Hepatic stellate cell (primary cell): ENCODE measurements around the gene OS9.
"Not testable (repeated sequence)": the region's sequence is repeated elsewhere in the genome, so short reads cannot be mapped to it uniquely, and the experiment has no call there.

ENCODE experiments used
- DNase-seq: peaks from one replicate; pipeline ENCODE4 v3.0.0; 2011; ENCODE audit warnings: low spot score

Gene OS9

DNA sequence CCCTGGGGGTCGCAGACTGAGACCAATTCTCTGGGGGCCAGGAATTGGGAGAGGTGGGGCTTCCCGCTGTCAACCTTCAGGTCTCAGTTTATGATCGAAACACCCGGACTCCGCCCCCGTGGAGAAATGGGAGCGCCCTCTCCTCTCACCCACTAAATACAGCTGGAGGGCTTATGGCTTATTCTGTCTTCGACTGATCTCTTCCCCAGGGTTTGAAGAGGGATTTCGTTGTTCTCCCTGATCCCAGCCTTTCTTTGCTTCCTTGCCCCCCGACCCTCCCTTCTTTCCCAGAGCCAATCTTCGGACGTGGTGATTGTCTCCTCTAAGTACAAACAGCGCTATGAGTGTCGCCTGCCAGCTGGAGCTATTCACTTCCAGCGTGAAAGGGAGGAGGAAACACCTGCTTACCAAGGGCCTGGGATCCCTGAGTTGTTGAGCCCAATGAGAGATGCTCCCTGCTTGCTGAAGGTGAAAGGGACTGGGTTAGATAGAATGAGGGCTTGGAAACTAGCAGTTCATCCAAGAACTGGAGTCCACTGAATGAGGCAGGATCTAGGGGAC is 607 bp downstream of the OS9 start:
- no peak for DNase-seq

GRCh38 chr12:57695770-57696432 is 2.0 kb downstream of the OS9 start:
- DNase-seq = no peak

DNA sequence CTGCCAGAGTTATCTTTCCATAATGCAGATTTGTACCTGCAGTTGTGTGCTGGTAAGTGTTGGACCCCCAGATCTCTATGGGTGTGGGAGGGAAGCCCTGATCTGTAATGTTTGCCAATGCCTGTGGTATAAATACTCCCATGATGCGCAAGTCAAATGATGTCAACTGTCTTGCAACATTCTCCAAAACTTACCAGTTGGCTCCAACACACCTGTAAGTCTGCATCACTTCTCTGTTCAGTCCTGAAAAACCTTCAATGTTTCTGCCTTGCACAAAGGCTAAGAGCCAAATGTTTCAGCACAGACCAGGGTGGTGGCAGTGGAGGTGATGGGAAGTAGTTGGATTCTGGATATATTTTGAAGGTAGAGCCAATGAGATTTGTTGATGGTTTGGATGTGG is 3.1 kb downstream of the OS9 start:
- DNase-seq = no peak

GRCh38 chr12:57698414-57698813 is 4.5 kb downstream of the OS9 start:
- no peak for DNase-seq

- DNase-seq = no peak
These were observed 6.4 kb downstream of the OS9 start for GRCh38 chr12:57700317-57700716.

DNA sequence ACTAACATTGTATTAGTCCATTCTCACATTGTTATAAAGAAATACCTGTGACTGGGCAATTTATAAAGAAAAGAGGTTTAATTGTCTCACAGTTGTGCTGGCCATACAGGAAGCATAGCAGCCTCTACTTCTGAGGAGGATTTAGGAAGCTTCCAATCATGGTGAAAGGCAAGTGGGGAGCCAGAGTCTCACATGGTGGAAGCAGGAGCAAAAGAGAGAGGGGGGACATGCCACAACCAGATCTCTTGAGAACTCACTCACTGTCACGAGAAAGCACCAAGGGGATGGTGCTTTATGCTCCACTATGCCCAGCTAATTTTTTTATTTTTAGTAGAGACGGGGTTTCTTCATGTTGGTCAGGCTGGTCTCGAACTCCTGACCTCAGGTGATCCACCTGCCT is 13.3 kb downstream of the OS9 start:
- no peak for DNase-seq

DNA sequence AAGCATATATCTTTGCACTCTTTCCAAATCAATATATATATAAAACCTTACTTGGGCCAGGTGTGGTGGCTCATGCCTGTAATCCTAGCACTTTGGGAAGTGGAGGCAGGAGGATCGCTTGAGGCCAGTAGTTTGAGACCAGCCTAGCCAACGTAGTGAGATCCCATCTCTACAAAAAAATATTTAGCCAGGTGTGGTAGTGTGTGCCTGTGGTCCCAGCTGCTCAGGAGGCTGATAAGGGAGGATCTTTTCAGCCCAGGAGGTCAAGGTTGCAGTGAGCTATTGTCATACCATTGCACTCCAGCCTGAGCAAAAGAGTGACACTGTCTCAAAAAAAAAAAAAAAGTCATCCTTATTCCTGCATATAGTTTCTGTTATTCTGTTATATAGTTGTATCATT is 14.4 kb downstream of the OS9 start:
- no peak for DNase-seq

DNA sequence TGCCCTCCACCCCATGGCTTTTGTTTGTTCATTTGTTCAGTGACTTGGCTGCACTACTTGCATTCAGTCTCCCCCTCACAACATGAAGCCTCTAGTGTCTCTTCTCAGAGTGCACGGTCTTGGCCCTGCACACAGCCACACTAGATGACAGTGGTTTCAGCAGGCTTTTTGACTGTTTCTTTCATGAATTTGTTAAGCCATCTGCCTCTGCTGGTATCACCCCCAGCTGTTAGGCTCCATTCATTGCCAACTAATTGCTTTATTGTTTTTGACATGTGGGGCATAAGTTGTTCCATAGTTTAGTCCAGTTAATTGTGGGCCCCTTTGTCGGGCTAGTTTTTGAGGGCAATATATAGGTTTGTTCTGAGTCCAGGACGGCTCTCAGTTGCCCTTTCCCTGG is 18.8 kb downstream of the OS9 start:
- DNase-seq = no peak

DNA sequence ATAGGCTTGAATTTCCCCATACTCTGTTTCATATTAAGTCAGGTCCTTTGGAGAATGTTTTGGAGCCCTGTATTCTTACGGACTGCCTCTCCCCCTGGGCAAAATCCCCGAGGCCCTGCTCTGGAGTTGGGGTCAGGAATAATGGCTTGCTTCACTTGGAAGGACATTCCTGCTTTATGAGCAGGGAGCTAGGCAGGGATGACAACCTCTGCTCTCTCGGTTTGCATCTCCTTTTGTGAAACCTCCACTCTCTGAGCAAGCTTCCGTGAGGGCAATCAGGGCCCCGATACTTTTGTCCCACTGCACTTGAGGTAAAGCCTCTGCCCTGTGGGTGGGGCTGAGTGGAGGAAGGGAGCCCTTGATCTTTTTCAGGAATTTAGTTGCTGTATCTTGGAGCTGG is 19.3 kb downstream of the OS9 start:
- DNase-seq = no peak

DNA sequence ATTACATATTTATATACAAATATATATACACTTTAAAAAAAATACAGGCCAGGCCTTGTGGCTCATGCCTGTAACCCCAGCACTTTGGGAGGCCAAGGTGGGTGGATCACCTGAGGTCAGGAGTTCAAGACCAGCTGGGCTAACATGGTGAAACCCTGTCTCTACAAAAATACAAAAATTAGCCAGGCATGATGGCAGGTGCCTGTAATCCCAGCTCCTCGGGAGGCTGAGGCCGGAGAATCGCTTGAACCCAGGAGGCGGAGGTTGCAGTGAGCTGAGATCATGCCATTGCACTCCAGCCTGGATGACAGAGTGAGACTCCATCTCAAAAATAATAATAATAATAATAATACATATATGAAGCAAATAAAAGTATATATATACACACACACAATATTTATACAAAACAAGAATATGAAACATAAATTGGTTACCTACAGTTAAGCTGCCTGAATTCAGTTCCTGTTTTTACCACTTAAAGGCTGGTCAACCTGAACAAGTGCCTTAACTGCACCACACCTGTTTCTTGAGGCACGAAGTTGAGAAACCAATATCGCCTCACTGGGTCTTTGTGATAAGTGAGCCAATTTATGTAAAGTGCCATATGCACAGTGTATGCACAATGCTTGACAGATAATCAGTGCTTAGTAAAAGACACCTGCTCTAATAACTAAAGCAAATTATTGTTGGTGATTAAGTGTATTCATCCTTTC is 21.3 kb downstream of the OS9 start:
- not testable (repeated sequence) for DNase-seq

DNA sequence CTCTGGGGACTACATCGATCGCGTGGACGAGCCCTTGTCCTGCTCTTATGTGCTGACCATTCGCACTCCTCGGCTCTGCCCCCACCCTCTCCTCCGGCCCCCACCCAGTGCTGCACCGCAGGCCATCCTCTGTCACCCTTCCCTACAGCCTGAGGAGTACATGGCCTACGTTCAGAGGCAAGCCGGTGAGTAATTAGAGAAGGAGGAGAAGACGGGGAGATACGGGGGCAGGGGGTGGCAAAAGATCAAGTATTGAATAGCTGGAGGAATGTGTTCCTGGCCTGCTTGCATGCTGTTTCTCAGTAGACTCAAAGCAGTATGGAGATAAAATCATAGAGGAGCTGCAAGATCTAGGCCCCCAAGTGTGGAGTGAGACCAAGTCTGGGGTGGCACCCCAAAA is 21.9 kb downstream of the OS9 start:
- no peak for DNase-seq

GRCh38 chr12:57716305-57716704 is 22.4 kb downstream of the OS9 start:
- DNase-seq = no peak

- no peak for DNase-seq
These were observed 23.2 kb downstream of the OS9 start for GRCh38 chr12:57717131-57717530.

DNA sequence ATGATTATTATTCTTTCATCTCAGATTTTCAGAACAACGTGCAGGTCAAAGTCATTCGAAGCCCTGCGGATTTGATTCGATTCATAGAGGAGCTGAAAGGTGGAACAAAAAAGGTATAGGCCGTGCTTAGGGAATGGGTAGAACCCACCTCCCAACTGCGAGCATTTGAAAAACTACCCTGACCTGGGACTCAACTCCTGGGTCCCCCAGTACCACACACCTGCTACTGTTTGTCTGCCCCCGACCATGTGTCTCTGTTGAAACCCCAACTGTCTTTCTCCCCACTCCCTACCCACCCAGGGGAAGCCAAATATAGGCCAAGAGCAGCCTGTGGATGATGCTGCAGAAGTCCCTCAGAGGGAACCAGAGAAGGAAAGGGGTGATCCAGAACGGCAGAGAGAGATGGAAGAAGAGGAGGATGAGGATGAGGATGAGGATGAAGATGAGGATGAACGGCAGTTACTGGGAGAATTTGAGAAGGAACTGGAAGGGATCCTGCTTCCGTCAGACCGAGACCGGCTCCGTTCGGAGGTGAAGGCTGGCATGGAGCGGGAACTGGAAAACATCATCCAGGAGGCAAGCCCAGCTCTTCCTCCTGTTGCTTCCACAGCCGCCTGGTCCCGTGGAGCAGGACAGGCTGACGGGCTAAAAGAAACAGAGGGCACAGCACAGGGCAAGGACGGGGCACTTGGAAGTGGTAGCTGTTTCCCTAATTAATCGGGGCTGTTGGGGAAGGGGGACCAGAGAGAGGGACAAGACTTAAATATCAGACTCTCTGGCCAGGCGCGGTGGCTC is 24.1 kb downstream of the OS9 start:
- no peak for DNase-seq

GRCh38 chr12:57718641-57719528 is 25.0 kb downstream of the OS9 start:
- DNase-seq = no peak

GRCh38 chr12:57719777-57720605 is 26.1 kb downstream of the OS9 start:
- DNase-seq = no peak

DNA sequence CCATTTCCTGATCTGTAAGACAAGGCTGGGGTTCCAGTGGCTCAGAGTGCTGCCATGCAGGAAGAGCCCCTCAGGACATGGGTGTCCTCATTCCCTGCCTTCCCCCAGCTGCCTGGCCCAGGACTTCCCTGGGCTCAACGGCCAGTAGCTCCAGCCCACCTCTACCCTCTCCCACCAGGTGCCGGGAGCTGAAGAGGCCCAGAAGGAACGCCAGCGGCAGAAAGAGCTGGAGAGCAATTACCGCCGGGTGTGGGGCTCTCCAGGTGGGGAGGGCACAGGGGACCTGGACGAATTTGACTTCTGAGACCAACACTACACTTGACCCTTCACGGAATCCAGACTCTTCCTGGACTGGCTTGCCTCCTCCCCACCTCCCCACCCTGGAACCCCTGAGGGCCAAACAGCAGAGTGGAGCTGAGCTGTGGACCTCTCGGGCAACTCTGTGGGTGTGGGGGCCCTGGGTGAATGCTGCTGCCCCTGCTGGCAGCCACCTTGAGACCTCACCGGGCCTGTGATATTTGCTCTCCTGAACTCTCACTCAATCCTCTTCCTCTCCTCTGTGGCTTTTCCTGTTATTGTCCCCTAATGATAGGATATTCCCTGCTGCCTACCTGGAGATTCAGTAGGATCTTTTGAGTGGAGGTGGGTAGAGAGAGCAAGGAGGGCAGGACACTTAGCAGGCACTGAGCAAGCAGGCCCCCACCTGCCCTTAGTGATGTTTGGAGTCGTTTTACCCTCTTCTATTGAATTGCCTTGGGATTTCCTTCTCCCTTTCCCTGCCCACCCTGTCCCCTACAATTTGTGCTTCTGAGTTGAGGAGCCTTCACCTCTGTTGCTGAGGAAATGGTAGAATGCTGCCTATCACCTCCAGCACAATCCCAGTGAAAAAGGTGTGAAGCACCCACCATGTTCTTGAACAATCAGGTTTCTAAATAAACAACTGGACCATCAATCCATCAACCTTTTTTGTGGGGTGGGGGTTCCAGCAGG is 27.0 kb downstream of the OS9 start:
- no peak for DNase-seq

- not testable (repeated sequence) for DNase-seq
These were observed 28.1 kb downstream of the OS9 start for GRCh38 chr12:57721846-57722608.
